ENCODE data around the gene CD59.
A peak's percentile ranks its signal among the peaks of the same experiment; 100 is the strongest.

CD59 gene

GRCh38 chr11:33742249-33742851, 6.1 kb upstream of the CD59 start:
- no peak for DNase-seq (ENCODE audit: extremely low read depth, insufficient read length)
- H3K27me3 ChIP-seq (replicated peaks; ENCODE audit: control insufficient read depth, insufficient read depth, low read length), result no peaks in the 10 kb centered on the region
- no peak overlapping the region for H3K4me3 ChIP-seq (replicated peaks; ENCODE audit: low read depth, low read length)
- TF ChIP-seq CTCF (IDR thresholded peaks at IDR 0.05; ENCODE audit: insufficient read depth, low read length, poor library complexity, severe bottlenecking), result no peak
- H3K36me3 ChIP-seq (ENCODE audit: control insufficient read depth, insufficient read depth, low read length), result peaks cover 2% of the 10 kb centered on the region

- DNase-seq (ENCODE audit: extremely low read depth, insufficient read length), result no peak
- H3K4me3 ChIP-seq (replicated peaks; ENCODE audit: low read depth, low read length), result no peak overlapping the region
- H3K36me3 ChIP-seq (ENCODE audit: control insufficient read depth, insufficient read depth, low read length), result peaks cover 2% of the 10 kb centered on the region
- no peak for TF ChIP-seq CTCF (IDR thresholded peaks at IDR 0.05; ENCODE audit: insufficient read depth, low read length, poor library complexity, severe bottlenecking)
- H3K27me3 ChIP-seq (replicated peaks; ENCODE audit: control insufficient read depth, insufficient read depth, low read length), result no peaks in the 10 kb centered on the region
These were observed 5.6 kb upstream of the CD59 start for GRCh38 chr11:33741806-33742205.

- no peak overlapping the region for H3K4me3 ChIP-seq (replicated peaks; ENCODE audit: low read depth, low read length)
- no peak for DNase-seq (ENCODE audit: extremely low read depth, insufficient read length)
These were observed 1.2 kb upstream of the CD59 start for GRCh38 chr11:33737362-33737821.

GRCh38 chr11:33735271-33736147, 714 bp downstream of the CD59 start:
- H3K36me3 ChIP-seq (ENCODE audit: control insufficient read depth, insufficient read depth, low read length), result no peaks in the 10 kb centered on the region; the same call in none of the 2 replicates
- peak overlapping the region; percentile 81 for H3K4me3 ChIP-seq (replicated peaks; ENCODE audit: low read depth, low read length)
- peak; percentile 80 for DNase-seq (ENCODE audit: extremely low read depth, insufficient read length)
- TF ChIP-seq CTCF (IDR thresholded peaks at IDR 0.05; ENCODE audit: insufficient read depth, low read length, poor library complexity, severe bottlenecking), result no peak
- H3K27me3 ChIP-seq (replicated peaks; ENCODE audit: control insufficient read depth, insufficient read depth, low read length), result no peaks in the 10 kb centered on the region

More at GRCh38 chr11:33737362-33737821, 1.2 kb upstream of the CD59 start:
- H3K36me3 ChIP-seq (ENCODE audit: control insufficient read depth, insufficient read depth, low read length), result no peaks in the 10 kb centered on the region; the same call in 1 of the 2 replicates
- no peak for TF ChIP-seq CTCF (IDR thresholded peaks at IDR 0.05; ENCODE audit: insufficient read depth, low read length, poor library complexity, severe bottlenecking)
- no peaks in the 10 kb centered on the region for H3K27me3 ChIP-seq (replicated peaks; ENCODE audit: control insufficient read depth, insufficient read depth, low read length)

GRCh38 chr11:33734441-33735270, 1.6 kb downstream of the CD59 start:
- H3K36me3 ChIP-seq (ENCODE audit: control insufficient read depth, insufficient read depth, low read length), result no peaks in the 10 kb centered on the region; the same call in none of the 2 replicates
- no peak for DNase-seq (ENCODE audit: extremely low read depth, insufficient read length)
- H3K4me3 ChIP-seq (replicated peaks; ENCODE audit: low read depth, low read length), result peak overlapping the region; percentile 81
- no peak for TF ChIP-seq CTCF (IDR thresholded peaks at IDR 0.05; ENCODE audit: insufficient read depth, low read length, poor library complexity, severe bottlenecking)
- no peaks in the 10 kb centered on the region for H3K27me3 ChIP-seq (replicated peaks; ENCODE audit: control insufficient read depth, insufficient read depth, low read length)

Measured in GM06990 (cell line).